CD4-positive, alpha-beta T cell treated with Interleukin-10 for 1 hour (primary cell): Measurements from ENCODE around the gene TRIM27.
"Not testable (repeated sequence)": the region's sequence is repeated elsewhere in the genome, so short reads cannot be mapped to it uniquely, and the experiment has no call there.

Experiments
- DNase-seq: peaks from one replicate; pipeline ENCODE4 v3.0.0-alpha.2; 2020

Gene TRIM27

GRCh38 chr6:28895131-28895812 is 28.5 kb downstream of the TRIM27 start:
- DNase-seq = peak; percentile 97

GRCh38 chr6:28893172-28893799 is 30.5 kb downstream of the TRIM27 start:
- no peak for DNase-seq

- no peak for DNase-seq
Observed at GRCh38 chr6:28892525-28892924, 31.3 kb downstream of the TRIM27 start.

- no peak for DNase-seq
Observed at GRCh38 chr6:28887796-28888496, 35.8 kb downstream of the TRIM27 start.

- DNase-seq = no peak
Observed at GRCh38 chr6:28886079-28886439, 37.7 kb downstream of the TRIM27 start.

GRCh38 chr6:28884423-28885131 is 39.2 kb downstream of the TRIM27 start:
- DNase-seq = peak; percentile 91

- peak; percentile 66 for DNase-seq
Observed at GRCh38 chr6:28880894-28881780, 42.6 kb downstream of the TRIM27 start.

GRCh38 chr6:28880519-28880893 is 43.3 kb downstream of the TRIM27 start:
- DNase-seq = no peak

GRCh38 chr6:28876710-28877109 is 47.1 kb downstream of the TRIM27 start:
- no peak for DNase-seq

- no peak for DNase-seq
Observed at GRCh38 chr6:28875191-28875747, 48.5 kb downstream of the TRIM27 start.

GRCh38 chr6:28872157-28872817 is 51.5 kb downstream of the TRIM27 start:
- DNase-seq = not testable (repeated sequence)

- DNase-seq = no peak
Observed at GRCh38 chr6:28871335-28872156, 52.2 kb downstream of the TRIM27 start.

GRCh38 chr6:28868873-28869272 is 54.9 kb downstream of the TRIM27 start:
- no peak for DNase-seq

- peak; percentile 55 for DNase-seq
Observed at GRCh38 chr6:28867086-28867409, 56.7 kb downstream of the TRIM27 start.

- peak; percentile 87 for DNase-seq
Observed at GRCh38 chr6:28866205-28867085, 57.3 kb downstream of the TRIM27 start.

GRCh38 chr6:28865401-28866204 is 58.2 kb downstream of the TRIM27 start:
- no peak for DNase-seq

- DNase-seq = no peak
Observed at GRCh38 chr6:28864326-28864923, 59.4 kb downstream of the TRIM27 start.

GRCh38 chr6:28863604-28864325 is 60.0 kb downstream of the TRIM27 start:
- DNase-seq = peak; percentile 90
